HL-60 (cell line): Measurements from ENCODE around the gene MEFV.
"Not testable (repeated sequence)": the region's sequence is repeated elsewhere in the genome, so short reads cannot be mapped to it uniquely, and the experiment has no call there.

Experiments used
- POLR2AphosphoS5 ChIP-seq: IDR thresholded peaks from 2 replicates; pipeline ENCODE4 v1.6.1; 2012; ENCODE audit warnings: low read depth
- SPI1 ChIP-seq: IDR thresholded peaks from 2 replicates; pipeline ENCODE4 v1.6.1; 2012; ENCODE audit warnings: low read depth, mild to moderate bottlenecking, borderline replicate concordance
- TF ChIP-seq, protein P1 (sequence below): IDR thresholded peaks from one replicate; pipeline ENCODE4 v1.5.1; 2011; ENCODE audit warnings: low read length, control low read depth, inconsistent platforms; ENCODE audit not compliant: insufficient read depth
- TF ChIP-seq, protein P2 (sequence below): IDR thresholded peaks from 2 replicates; pipeline ENCODE4 v1.6.1; 2012; ENCODE audit warnings: low read depth; ENCODE audit not compliant: insufficient replicate concordance

DNA sequence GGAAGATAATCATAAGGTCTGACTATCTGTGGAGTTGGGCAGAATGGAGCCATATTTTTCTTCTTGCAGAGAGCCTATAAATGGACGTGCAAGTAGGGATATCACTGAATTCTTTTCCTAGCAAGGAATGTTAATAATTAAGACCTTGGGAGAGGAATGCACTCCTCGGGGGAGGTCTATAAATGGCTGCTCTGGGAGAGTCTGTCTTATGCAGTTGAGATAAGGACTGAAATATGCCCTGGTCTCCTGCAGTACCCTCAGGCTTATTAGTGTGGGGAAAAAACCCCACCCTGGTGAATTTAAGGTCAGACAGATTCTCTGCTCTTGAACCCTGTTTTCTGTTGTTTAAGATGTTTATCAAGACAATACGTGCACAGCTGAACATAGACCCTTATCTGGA is 50.5 kb downstream of the MEFV start:
- TF ChIP-seq, protein P1, sequence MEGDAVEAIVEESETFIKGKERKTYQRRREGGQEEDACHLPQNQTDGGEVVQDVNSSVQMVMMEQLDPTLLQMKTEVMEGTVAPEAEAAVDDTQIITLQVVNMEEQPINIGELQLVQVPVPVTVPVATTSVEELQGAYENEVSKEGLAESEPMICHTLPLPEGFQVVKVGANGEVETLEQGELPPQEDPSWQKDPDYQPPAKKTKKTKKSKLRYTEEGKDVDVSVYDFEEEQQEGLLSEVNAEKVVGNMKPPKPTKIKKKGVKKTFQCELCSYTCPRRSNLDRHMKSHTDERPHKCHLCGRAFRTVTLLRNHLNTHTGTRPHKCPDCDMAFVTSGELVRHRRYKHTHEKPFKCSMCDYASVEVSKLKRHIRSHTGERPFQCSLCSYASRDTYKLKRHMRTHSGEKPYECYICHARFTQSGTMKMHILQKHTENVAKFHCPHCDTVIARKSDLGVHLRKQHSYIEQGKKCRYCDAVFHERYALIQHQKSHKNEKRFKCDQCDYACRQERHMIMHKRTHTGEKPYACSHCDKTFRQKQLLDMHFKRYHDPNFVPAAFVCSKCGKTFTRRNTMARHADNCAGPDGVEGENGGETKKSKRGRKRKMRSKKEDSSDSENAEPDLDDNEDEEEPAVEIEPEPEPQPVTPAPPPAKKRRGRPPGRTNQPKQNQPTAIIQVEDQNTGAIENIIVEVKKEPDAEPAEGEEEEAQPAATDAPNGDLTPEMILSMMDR, result not testable (repeated sequence)
- TF ChIP-seq, protein P2, sequence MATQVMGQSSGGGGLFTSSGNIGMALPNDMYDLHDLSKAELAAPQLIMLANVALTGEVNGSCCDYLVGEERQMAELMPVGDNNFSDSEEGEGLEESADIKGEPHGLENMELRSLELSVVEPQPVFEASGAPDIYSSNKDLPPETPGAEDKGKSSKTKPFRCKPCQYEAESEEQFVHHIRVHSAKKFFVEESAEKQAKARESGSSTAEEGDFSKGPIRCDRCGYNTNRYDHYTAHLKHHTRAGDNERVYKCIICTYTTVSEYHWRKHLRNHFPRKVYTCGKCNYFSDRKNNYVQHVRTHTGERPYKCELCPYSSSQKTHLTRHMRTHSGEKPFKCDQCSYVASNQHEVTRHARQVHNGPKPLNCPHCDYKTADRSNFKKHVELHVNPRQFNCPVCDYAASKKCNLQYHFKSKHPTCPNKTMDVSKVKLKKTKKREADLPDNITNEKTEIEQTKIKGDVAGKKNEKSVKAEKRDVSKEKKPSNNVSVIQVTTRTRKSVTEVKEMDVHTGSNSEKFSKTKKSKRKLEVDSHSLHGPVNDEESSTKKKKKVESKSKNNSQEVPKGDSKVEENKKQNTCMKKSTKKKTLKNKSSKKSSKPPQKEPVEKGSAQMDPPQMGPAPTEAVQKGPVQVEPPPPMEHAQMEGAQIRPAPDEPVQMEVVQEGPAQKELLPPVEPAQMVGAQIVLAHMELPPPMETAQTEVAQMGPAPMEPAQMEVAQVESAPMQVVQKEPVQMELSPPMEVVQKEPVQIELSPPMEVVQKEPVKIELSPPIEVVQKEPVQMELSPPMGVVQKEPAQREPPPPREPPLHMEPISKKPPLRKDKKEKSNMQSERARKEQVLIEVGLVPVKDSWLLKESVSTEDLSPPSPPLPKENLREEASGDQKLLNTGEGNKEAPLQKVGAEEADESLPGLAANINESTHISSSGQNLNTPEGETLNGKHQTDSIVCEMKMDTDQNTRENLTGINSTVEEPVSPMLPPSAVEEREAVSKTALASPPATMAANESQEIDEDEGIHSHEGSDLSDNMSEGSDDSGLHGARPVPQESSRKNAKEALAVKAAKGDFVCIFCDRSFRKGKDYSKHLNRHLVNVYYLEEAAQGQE, result not testable (repeated sequence)
- not testable (repeated sequence) for TF ChIP-seq POLR2AphosphoS5, SPI1
